Measurements from ENCODE around the gene PRIMA1.
"Not testable (repeated sequence)": the region's sequence is repeated elsewhere in the genome, so short reads cannot be mapped to it uniquely, and the experiment has no call there.

PRIMA1 gene

DNA sequence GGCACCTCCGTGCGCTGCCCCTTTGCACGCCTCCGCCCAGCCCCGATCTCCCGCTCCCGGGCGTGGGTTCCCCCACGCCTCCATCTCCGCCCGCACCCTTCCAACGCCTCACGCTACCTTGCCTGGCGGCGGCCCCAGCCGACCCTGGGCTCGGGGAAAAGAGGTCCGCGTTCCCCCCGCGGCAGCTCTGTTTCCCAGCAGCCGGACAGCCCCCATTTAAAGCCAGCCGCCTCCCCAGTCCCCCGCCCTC is at the start of gene PRIMA1:
PRIMA1 (minus strand) TSS at position 193 of the 250 bp plus-strand sequence. CDS start 767 bp downstream, outside the sequence.
- no peak for DNase-seq

DNA sequence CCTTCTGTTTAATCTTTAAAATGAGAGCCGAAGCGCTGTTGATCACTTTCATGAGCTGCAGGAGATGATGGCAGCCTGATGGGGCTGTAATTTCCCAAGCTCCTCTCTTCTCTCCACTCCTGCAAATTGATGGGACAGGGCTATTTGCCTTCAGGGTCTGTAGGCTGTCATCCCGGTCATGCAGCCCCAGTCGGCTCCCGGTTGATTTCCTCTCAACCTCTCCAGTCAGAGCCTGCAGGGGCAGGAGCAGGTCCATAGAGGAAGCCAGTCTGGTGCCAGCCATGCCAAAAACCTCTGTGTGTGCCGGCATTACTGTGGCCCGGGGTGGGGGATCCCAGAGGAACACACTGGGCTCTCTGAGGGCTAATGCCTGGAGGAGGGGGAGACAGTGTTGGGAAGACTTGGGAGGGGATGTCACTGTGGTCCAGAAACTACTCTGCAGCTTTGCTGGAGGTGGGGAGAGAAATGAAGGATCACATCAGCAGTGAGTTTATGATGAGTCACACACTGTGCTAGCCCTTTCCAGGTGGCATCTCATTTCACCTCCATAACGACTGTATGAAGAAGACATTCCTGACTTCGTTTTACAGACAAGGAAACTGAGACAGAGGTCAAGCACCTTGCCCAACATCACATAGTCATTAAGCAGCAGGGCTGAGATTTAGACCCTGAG is 46.5 kb upstream of the PRIMA1 start:
- DNase-seq, result no peak

DNA sequence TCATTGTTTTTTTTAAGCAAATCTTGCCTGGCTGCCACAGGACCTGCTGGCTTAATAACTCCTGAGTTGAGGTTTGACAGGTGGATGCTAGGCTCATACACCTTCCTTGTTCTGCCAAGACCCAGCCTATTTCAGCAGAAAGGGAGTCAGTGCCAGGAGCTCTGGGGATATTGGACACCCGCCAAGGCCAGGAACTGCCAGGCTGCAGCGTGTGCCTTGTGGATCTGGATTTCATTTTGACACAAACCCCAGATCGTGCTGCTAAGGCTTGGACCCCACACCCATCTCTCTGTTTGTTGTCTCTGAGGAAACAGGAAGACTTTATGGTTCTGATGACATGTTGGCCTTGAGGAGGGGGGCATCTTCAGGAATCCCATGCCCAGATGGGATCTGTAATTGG is 44.4 kb upstream of the PRIMA1 start:
- DNase-seq, result no peak

- DNase-seq, result no peak
Measured at GRCh38 chr14:93832081-93832480, 43.8 kb upstream of the PRIMA1 start.

DNA sequence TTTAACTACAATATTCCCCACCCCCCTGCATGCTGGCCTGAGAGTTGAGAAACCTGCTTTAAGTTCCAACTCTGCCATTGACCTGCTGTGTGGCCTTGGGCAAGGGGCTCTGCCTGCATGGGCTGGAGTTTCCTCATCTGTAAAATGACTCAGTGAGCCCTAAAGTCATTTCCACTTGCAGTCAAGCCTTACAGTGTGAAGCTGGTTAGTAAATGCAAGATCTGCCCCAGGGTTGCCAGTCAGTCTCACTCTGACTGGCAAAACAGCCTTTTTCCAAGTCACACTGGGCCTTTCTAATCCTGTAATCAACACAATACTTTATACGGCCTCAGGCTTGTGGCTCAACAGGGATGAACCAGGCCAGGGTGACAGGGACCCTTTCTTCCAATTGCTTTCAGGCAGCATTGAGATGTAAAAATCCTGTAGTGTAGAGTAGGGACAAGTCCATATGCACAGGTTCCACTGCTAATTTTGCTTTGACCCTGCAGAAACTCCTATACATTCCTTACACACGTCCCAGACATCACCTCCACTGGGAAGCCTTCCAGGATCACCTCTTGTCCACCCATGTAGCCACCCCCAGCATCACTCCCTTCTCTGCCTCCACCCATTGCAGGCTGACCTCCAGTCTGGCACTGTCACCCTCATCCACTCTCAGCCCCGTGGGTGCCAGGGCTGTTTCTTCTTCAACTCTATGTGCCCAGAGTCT is 42.6 kb upstream of the PRIMA1 start:
- no peak for DNase-seq

DNA sequence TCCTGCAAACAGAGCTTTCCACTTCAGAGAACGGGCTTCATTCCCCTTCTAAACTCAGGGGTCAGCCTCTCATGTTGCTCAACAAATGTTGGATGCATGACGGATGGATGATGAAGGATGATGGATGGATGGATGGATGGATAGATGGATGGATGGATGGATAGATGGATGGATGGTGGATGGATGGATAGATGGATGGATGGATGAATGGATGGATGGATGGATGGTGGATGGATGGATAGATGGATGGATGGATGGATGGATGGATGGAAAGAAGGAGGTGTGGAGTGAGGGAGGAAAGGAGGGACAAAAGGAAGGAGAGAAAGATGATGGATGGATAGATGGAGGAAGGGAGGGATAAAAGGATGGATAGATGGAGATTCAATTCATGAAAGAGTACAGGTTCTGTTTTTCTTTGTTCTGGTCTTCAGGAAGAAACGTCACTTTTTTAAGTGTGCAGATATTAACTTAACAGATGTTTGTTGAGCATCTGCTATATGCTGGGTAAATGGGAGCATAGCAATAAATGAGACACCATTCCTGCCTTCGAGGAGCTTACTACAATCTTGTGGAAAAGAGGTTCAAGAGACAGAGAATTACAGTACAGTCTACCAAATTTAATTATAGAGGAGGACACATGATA is 41.7 kb upstream of the PRIMA1 start:
- no peak for DNase-seq

DNA sequence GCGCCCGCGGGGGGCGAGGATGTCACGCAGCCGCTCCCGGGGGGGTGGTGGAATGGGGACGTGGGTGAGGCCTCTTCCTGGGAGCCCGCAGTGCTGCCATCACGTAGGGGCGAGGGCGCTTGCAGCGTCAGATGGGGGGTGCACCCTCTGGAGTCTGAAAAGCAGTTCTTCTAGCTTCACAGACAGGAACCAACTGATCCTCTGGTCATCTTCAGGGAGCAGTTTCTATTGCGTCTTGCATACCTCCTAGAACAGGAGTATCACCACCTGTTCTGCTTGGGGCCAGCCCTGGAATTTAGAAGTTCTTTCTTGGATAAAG is 36.9 kb upstream of the PRIMA1 start:
- no peak for DNase-seq

- DNase-seq, result no peak
Measured at GRCh38 chr14:93824518-93825234, 36.4 kb upstream of the PRIMA1 start.

DNA sequence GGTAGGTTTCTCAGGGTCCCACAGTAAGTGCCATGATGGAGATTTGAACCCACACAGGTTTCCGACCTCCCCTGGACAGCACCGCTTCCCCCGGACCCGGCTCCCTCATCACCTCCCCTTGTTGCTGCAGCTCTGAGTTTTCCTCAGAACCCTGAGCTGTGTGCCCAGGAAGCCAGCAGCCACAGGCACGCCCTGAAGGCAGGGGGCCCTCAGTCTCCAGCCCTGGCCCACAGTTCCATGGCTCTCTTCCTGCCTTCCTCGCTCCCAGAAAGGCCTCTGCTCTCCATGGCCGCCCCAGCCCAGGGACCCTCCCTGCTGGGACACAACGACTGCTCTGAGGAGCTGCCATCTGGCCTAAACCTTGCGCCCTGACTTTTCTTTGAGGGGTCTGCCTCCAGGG is 35.8 kb upstream of the PRIMA1 start:
- no peak for DNase-seq

DNA sequence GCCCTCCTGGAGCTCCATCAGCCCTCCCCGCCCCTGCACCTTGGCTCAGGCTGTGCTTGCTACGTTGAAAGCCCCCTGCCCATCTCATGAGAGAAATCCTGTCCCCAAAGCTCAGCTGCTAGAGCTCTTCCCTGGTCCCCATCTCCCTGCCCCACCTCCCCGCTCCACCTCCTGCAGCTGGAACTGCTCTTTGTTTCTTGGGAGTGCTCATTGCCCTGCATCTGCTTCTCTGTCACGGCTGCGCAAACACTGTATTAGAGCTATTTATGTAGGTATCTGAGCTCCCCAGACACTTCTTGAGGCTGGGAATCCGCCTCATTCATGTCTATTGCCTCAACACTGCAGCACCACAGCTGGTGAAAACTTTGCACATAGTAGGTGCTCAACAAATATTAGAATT is 32.8 kb upstream of the PRIMA1 start:
- DNase-seq, result no peak

GRCh38 chr14:93818857-93819256 is 30.6 kb upstream of the PRIMA1 start:
- DNase-seq, result no peak

GRCh38 chr14:93811676-93812075 is 23.4 kb upstream of the PRIMA1 start:
- no peak for DNase-seq

- no peak for DNase-seq
Measured at GRCh38 chr14:93811020-93811419, 22.7 kb upstream of the PRIMA1 start.

DNA sequence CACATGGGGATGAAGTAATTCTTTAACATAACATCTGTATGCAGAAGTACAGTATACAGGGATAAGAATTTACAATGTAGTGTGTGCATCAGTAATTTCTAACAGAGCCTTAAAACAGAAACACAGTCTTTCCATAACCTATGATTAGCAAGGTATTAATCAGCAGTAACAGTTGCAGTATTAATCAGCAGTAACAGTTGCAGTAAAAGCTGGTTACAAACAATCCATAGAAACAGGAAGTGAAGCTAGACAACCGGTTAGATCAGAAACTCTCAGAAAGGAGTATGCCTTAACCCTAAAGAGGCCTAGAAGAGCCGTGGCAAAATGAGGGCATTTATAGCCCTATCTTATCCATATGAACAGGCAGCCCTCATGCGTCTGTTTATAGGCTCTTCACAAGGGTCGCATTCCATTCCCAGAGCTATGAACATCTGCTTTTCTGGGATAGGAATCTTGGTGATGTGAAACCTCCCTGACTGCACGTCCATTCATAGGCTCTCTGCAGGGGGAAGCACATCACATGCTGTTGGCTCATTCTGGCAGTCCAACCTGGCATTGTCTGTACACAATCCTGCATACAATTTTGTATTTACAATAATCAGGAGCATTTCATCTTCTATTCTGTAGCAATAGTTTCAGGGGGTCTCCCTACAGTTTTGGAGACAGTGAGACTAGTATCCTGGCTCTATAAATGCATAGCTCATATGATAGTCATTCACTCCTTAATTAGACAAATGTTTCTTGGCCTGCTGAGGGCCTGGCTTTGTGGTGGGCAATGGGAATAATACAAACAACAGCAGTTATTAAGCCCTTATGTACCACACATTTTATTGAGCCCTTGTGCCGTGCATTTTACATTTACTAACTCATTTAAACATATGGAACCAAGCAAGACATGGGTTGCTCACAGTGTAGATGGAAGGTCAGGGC is 21.5 kb upstream of the PRIMA1 start:
- DNase-seq, result not testable (repeated sequence)

DNA sequence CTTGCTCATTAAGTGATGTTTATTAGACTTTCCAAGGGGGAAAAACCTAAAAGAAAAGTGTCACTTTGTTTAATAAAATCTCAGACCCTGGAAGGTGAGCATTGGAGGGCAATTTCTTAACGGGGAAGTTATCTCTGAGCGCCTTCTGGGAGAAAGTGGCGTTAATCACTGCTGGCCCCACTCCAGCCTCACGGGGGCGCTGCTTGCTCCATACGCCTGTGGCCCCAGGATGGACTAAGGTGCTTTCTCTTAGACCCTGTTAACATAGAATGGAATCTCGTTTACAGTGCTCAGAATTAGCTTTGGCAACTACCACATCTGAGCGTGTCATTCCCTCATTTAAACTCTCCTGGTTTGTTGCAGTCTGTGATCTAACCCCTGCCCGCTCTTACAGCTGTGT is 16.4 kb upstream of the PRIMA1 start:
- no peak for DNase-seq

DNA sequence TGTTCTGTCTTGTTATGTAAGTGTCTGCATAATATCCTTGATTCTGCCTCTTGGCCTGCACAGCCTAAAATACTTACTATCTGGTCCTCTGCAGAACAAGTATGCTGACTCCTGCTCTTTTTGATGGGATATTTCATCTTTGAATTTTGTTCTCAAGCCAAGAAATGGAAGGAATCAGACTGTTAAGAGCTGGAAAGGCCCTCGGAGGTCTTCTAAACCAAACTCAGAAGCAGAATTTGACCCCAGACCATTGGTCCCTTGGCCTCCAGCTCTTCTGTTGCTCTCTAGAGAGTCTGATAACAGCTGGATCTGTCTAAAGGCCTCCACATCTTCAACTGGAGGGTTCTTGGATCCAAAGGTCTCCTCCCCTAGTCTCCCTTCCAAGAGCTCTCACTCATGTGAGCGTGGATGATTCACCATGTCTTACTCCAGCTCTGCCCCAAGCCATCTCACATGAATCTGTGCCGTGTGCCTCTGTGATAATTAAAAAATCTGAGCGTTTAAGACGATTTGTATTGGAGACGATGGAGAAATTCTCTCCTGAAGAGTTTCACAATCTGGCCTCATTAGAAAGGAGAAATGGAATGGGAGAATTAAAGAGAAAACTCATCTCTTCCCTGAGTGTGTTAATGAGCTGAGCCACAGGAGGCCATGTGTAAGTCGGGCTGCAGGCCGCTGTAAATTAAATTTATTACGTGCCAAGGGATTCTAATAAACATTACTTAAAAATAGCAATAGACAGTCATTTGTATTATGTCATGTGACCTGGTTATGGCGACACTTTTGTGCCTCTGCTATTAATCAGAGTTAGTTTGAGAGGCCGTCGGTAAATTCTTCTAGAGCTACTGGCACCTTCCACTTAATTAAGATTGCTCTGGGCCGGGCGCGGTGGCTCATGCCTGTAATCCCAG is 15.4 kb upstream of the PRIMA1 start:
- DNase-seq, result no peak

- no peak for DNase-seq
Measured at GRCh38 chr14:93799989-93800921, 12.0 kb upstream of the PRIMA1 start.

DNA sequence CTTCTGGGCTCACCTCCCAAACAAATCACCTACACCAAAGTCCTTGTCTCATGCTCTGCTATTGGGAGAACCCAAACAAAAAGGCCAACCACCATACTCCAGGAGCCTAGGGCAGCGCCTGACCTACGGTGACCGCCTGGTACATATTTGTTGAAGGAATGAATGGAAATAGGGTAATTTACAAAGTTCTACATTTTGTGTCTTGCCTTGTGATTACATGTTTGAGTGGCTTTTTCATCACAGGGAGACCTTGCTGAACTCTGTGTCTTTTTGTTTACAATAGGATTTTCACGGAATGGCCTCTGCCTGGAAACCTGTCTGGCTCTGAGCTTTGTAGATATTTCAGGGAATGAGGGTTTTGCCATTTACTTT is 11.3 kb upstream of the PRIMA1 start:
- DNase-seq, result no peak

DNA sequence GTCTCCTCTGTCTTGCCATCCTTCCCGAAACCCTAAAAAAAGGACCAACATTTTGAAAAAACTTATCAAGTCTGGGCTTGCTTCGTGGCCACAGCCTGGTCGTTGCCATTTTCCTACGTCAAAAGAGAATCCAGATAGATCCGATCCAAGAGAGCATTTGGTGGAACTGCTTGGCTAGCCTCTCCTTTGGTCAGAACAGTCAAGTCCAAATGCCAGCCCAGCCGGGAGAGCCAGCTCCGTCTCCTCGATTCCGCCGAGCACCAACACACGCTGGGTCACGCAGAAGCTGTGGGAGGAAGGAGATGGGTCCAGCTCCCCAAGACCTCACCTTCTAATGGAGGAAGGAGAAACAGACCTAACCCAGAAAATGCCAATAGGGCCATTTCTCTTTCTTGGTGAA is 9.3 kb upstream of the PRIMA1 start:
- DNase-seq, result no peak

DNA sequence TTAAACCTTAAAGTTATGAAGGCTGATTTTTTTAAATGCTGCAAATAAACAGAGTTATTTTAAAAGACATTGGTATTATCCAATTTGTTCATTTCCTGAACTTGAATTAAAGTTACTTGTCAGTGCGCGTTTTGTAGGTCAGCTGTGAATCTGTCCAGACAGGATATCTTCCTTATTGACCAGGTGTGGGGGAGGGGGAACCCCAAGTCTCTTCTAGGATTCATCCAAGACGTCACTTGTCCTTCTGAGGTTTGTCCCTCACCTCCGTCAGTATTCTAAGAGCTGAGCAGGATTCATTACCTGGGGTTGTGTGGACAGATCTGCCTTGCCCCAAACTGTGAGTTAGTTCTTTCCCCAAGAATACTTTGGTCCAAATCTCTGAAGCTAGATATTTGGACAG is 8.8 kb upstream of the PRIMA1 start:
- DNase-seq, result no peak

GRCh38 chr14:93794756-93795155 is 6.5 kb upstream of the PRIMA1 start:
- DNase-seq, result no peak
